ENCODE data around the gene GALNT14.

The GALNT14 gene

DNA sequence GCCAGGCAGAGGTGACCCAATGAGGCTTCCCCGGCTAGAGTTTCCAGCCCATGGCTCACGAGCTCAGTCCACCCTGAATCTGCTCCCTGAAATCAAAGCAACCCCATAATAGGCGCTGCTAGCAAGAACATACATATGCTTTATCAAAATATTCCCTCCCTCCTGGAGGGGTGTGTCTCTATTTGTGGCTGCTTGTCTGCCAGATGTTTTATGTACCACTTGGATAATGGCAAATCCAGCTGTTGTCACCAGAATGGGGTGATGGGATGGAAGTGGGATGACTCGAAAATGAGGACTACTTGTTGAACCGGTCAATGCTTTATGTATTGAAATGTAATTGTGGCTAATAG lies 152.0 kb downstream of the GALNT14 start:
- Histone ChIP-seq H3K79me2 (ENCODE audit: insufficient read depth, low read depth) (no peaks in the 10 kb centered on the region), H3K4me1 (ENCODE audit: low read depth, poor library complexity, severe bottlenecking) (no peaks in the 10 kb centered on the region), H3K27me3 (ENCODE audit: insufficient read depth, low read depth) (no peaks in the 10 kb centered on the region), H3K36me3 (ENCODE audit: insufficient read depth) (no peaks in the 10 kb centered on the region), H4K20me1 (ENCODE audit: insufficient read depth) (no peaks in the 10 kb centered on the region), H3K27ac (no peak overlapping the region), H2AFZ (ENCODE audit: low read depth) (no peak overlapping the region), H3K4me3 (IDR thresholded peaks at IDR 0.05; ENCODE audit: insufficient read depth, low read depth, low read length) (no peak overlapping the region), H3K4me2 (no peak overlapping the region), H3K9ac (no peak overlapping the region)
- TF ChIP-seq, protein P1, sequence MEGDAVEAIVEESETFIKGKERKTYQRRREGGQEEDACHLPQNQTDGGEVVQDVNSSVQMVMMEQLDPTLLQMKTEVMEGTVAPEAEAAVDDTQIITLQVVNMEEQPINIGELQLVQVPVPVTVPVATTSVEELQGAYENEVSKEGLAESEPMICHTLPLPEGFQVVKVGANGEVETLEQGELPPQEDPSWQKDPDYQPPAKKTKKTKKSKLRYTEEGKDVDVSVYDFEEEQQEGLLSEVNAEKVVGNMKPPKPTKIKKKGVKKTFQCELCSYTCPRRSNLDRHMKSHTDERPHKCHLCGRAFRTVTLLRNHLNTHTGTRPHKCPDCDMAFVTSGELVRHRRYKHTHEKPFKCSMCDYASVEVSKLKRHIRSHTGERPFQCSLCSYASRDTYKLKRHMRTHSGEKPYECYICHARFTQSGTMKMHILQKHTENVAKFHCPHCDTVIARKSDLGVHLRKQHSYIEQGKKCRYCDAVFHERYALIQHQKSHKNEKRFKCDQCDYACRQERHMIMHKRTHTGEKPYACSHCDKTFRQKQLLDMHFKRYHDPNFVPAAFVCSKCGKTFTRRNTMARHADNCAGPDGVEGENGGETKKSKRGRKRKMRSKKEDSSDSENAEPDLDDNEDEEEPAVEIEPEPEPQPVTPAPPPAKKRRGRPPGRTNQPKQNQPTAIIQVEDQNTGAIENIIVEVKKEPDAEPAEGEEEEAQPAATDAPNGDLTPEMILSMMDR (conservative IDR thresholded peaks at IDR 0.05; ENCODE audit: low read depth, low read length) = no peak

DNA sequence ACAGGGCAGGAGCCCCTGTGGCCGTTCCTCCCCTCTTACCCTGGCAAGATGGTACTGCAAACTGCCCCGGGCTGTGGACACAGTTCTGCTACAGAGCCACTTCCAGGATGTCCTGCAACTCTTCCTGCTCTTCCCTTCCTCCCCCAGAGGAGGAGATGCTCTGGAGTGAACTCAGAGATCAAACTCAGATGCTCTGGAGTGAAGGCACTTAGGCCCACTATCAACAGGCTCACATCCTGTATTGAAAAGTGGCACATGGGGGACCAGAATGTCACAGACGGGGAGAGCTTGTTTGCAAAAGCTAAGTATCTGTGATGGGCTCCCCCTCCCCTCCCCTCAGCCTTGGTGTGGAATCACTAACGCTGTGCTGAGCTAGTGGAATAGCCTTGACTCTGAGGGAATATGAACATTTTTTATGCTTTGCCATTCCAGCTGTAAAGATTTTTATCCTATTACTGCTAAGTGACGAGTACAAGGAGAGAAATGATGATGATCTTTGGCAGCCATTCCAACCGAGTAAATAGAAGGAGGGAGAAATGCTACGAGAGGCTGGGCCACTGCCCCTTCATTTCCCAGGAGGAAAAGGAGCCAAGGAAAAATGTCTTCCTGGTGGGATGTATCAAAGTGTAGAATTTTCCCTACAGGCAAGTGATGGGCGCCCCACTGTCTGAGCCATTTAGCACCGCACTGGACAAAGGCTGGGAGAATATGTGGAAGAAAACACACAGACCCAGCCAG lies 152.6 kb downstream of the GALNT14 start:
- Histone ChIP-seq H3K4me2 (no peak overlapping the region), H3K4me1 (ENCODE audit: low read depth, poor library complexity, severe bottlenecking) (no peaks in the 10 kb centered on the region), H4K20me1 (ENCODE audit: insufficient read depth) (no peaks in the 10 kb centered on the region), H3K4me3 (IDR thresholded peaks at IDR 0.05; ENCODE audit: insufficient read depth, low read depth, low read length) (no peak overlapping the region), H3K79me2 (ENCODE audit: insufficient read depth, low read depth) (no peaks in the 10 kb centered on the region), H3K27ac (no peak overlapping the region), H3K9ac (no peak overlapping the region), H3K27me3 (ENCODE audit: insufficient read depth, low read depth) (no peaks in the 10 kb centered on the region), H3K36me3 (ENCODE audit: insufficient read depth) (no peaks in the 10 kb centered on the region), H2AFZ (ENCODE audit: low read depth) (no peak overlapping the region)
- TF ChIP-seq, protein P1 (conservative IDR thresholded peaks at IDR 0.05; ENCODE audit: low read depth, low read length) = no peak

DNA sequence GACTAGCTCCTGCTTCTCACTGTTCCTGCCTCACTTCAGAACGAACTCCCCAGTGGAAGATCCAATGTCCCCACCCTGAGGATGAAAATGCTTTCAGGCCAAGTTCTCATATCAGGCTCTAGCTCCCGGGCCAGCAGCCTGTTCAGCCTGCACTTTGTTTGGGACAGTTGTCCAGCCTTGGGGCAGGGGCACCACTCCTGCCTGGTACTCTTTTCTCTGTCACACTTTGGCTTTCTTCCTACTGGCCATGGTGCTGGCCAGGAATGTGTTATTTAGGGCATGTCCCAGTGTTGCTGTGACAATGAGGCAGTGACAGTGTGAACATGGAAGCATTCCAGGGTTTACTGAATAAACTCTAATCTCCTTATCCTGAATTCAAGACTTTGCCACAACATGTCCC lies 154.1 kb downstream of the GALNT14 start:
- Histone ChIP-seq H4K20me1 (ENCODE audit: insufficient read depth) (no peaks in the 10 kb centered on the region), H3K9ac (no peak overlapping the region), H2AFZ (ENCODE audit: low read depth) (no peak overlapping the region), H3K36me3 (ENCODE audit: insufficient read depth) (no peaks in the 10 kb centered on the region), H3K27ac (no peak overlapping the region), H3K4me2 (no peak overlapping the region), H3K4me1 (ENCODE audit: low read depth, poor library complexity, severe bottlenecking) (no peaks in the 10 kb centered on the region), H3K27me3 (ENCODE audit: insufficient read depth, low read depth) (no peaks in the 10 kb centered on the region), H3K4me3 (IDR thresholded peaks at IDR 0.05; ENCODE audit: insufficient read depth, low read depth, low read length) (no peak overlapping the region), H3K79me2 (ENCODE audit: insufficient read depth, low read depth) (no peaks in the 10 kb centered on the region)
- TF ChIP-seq, protein P1 (conservative IDR thresholded peaks at IDR 0.05; ENCODE audit: low read depth, low read length) = no peak

DNA sequence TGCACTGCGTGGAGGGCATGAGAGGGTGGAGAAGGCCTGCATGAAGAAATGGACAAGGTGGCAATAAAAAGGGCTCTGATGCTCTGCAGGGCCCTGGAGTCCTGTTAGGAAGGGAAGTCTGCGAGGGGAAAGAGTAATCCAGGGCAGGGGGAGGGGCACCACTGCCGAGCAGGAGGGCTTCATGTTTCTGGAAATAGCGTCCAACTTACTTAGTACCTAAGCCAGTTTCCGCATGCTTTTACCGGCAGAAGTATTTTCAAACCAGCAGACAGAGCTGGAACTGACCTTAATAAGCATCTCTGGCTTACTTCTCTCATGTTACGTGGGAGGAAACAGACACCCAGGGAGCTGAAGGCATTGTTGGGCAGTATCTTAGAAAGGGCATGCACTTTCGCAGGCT lies 156.7 kb downstream of the GALNT14 start:
- Histone ChIP-seq H3K4me1 (ENCODE audit: low read depth, poor library complexity, severe bottlenecking) (no peaks in the 10 kb centered on the region), H3K9ac (no peak overlapping the region), H3K36me3 (ENCODE audit: insufficient read depth) (no peaks in the 10 kb centered on the region), H3K27ac (no peak overlapping the region), H4K20me1 (ENCODE audit: insufficient read depth) (no peaks in the 10 kb centered on the region), H3K4me2 (no peak overlapping the region), H3K79me2 (ENCODE audit: insufficient read depth, low read depth) (no peaks in the 10 kb centered on the region), H3K27me3 (ENCODE audit: insufficient read depth, low read depth) (no peaks in the 10 kb centered on the region), H3K4me3 (IDR thresholded peaks at IDR 0.05; ENCODE audit: insufficient read depth, low read depth, low read length) (no peak overlapping the region), H2AFZ (ENCODE audit: low read depth) (no peak overlapping the region)
- TF ChIP-seq, protein P1 (conservative IDR thresholded peaks at IDR 0.05; ENCODE audit: low read depth, low read length) = no peak

All from KMS-11 (cell line).